ENCODE results near the gene NDUFA1.
"Not testable (repeated sequence)": the region's sequence is repeated elsewhere in the genome, so short reads cannot be mapped to it uniquely, and the experiment has no call there.

NDUFA1 gene

GRCh38 chrX:119871599-119872395 is at the start of gene NDUFA1, which contains the start of gene RNF113A:
Gene NDUFA1 (plus strand): TSS chrX:119871832. CDS start chrX:119871912, 80 bp downstream.
Gene RNF113A (minus strand): TSS chrX:119871733. CDS start chrX:119871613, 120 bp downstream.
- DNase-seq, result peak; percentile 68 to 92 (median 84)
- intact Hi-C loops (cut with DNase I), result no loop called here

- intact Hi-C loops (cut with DNase I); DNase-seq: not testable (repeated sequence)
These were observed 47.4 kb upstream of the NDUFA1 start for GRCh38 chrX:119824221-119824620.

- DNase-seq, result no peak
- intact Hi-C loops (cut with DNase I), result no loop called here
These were observed 45.2 kb upstream of the NDUFA1 start for GRCh38 chrX:119826399-119826959.

GRCh38 chrX:119828446-119828845 is 43.2 kb upstream of the NDUFA1 start:
- intact Hi-C loops (cut with DNase I), result no loop called here
- no peak for DNase-seq

GRCh38 chrX:119833905-119834304 is 37.7 kb upstream of the NDUFA1 start:
- DNase-seq, result no peak
- intact Hi-C loops (cut with DNase I), result no loop called here

- DNase-seq, result peak; percentile 86 to 97 (median 94)
- intact Hi-C loops (cut with DNase I), result no loop called here
These were observed 19.0 kb upstream of the NDUFA1 start, which contains the start of gene UPF3B for GRCh38 chrX:119852382-119853353. Gene UPF3B (minus strand): TSS chrX:119852963. CDS start chrX:119852928, 35 bp downstream.

GRCh38 chrX:119853444-119853843 is 18.2 kb upstream of the NDUFA1 start:
- peak in 23 of 42 donors; percentile 1 to 44 (median 18) for DNase-seq
- intact Hi-C loops (cut with DNase I), result no loop called here

GRCh38 chrX:119870626-119871131 is 953 bp upstream of the NDUFA1 start:
- intact Hi-C loops (cut with DNase I), result no loop called here
- peak in 30 of 42 donors; percentile 6 to 49 (median 20) for DNase-seq

- intact Hi-C loops (cut with DNase I), result no loop called here
- DNase-seq, result peak in 6 of 42 donors; percentile 4 to 32 (median 23)
These were observed 410 bp upstream of the NDUFA1 start for GRCh38 chrX:119871245-119871598.

- DNase-seq, result no peak
- intact Hi-C loops (cut with DNase I), result no loop called here
These were observed 7.1 kb downstream of the NDUFA1 start for GRCh38 chrX:119878740-119879139.

- intact Hi-C loops (cut with DNase I), result no loop called here
- DNase-seq, result no peak
These were observed 8.4 kb downstream of the NDUFA1 start for GRCh38 chrX:119880076-119880475.

GRCh38 chrX:119880552-119881437 is 9.2 kb downstream of the NDUFA1 start:
- intact Hi-C loops (cut with DNase I), result no loop called here
- DNase-seq, result peak in 19 of 42 donors; percentile 8 to 55 (median 24)

- DNase-seq, result peak in 5 of 42 donors; percentile 1 to 35 (median 21)
- intact Hi-C loops (cut with DNase I), result no loop called here
These were observed 14.2 kb downstream of the NDUFA1 start for GRCh38 chrX:119885554-119886428.

- DNase-seq, result peak in 41 of 42 donors; percentile 3 to 69 (median 35)
- intact Hi-C loops (cut with DNase I), result no loop called here
These were observed 16.2 kb downstream of the NDUFA1 start for GRCh38 chrX:119887721-119888425.

GRCh38 chrX:119890626-119891025 is 19.0 kb downstream of the NDUFA1 start:
- intact Hi-C loops (cut with DNase I); DNase-seq: not testable (repeated sequence)

- intact Hi-C loops (cut with DNase I); DNase-seq: not testable (repeated sequence)
These were observed 20.5 kb downstream of the NDUFA1 start for GRCh38 chrX:119891961-119892692.
